ENCODE measurements around the gene LSM11.

The LSM11 gene

GRCh38 chr5:157758706-157759105, 15.2 kb downstream of the LSM11 start:
- CTCF ChIA-PET: interaction anchor here (1.2 to 6.3 kb wide), 7 partner anchors 9 to 237 kb away, joined by 3 to 49 read pairs (median 8); partner anchors contain the start of gene LSM11
- POLR2A ChIA-PET: interaction anchor here (0.6 kb wide), 1 partner anchor 1607 kb away, joined by 3 read pairs; no protein-coding TSS in a partner anchor
- DNase-seq (ENCODE audit: extremely low spot score): no peak
- no peak for TF ChIP-seq CTCF (IDR thresholded peaks at IDR 0.05; ENCODE audit: control extremely low read depth, extremely low read depth, low read depth, missing control alignments)

- DNase-seq (ENCODE audit: extremely low spot score): peak; percentile 66
- ChIA-PET POLR2A (no interaction called here), CTCF (interaction anchor here (0.7 to 6.5 kb wide), 30 partner anchors 8 to 1371 kb away, joined by 3 to 52 read pairs (median 4); partner anchors contain the start of gene LSM11)
- peak; percentile 75 for TF ChIP-seq CTCF (IDR thresholded peaks at IDR 0.05; ENCODE audit: control extremely low read depth, extremely low read depth, low read depth, missing control alignments)
Measured at GRCh38 chr5:157761690-157762621, 18.4 kb downstream of the LSM11 start.

- DNase-seq (ENCODE audit: extremely low spot score): no peak
- POLR2A ChIA-PET: no interaction called here
- no peak for TF ChIP-seq CTCF (IDR thresholded peaks at IDR 0.05; ENCODE audit: control extremely low read depth, extremely low read depth, low read depth, missing control alignments)
- CTCF ChIA-PET: interaction anchor here (1.2 to 6.5 kb wide), 5 partner anchors 11 to 1368 kb away, joined by 3 to 52 read pairs (median 11); partner anchors contain the start of gene LSM11
Measured at GRCh38 chr5:157764531-157764930, 21.0 kb downstream of the LSM11 start.

- DNase-seq (ENCODE audit: extremely low spot score): no peak
- ChIA-PET CTCF (interaction anchor here (1.2 to 1.3 kb wide), 3 partner anchors 11 to 182 kb away, joined by 3 read pairs; no protein-coding TSS in a partner anchor), POLR2A (no interaction called here)
Measured at GRCh38 chr5:157766442-157766841, 22.9 kb downstream of the LSM11 start.

GRCh38 chr5:157766902-157767301, 23.4 kb downstream of the LSM11 start:
- TF ChIP-seq CTCF (IDR thresholded peaks at IDR 0.05; ENCODE audit: control extremely low read depth, extremely low read depth, low read depth, missing control alignments): no peak
- ChIA-PET CTCF (interaction anchor here (1.2 to 2.9 kb wide), 5 partner anchors 8 to 181 kb away, joined by 3 to 8 read pairs (median 3); no protein-coding TSS in a partner anchor), POLR2A (no interaction called here)
- no peak for DNase-seq (ENCODE audit: extremely low spot score)

More at GRCh38 chr5:157766442-157766841, 22.9 kb downstream of the LSM11 start:
- TF ChIP-seq CTCF (IDR thresholded peaks at IDR 0.05; ENCODE audit: control extremely low read depth, extremely low read depth, low read depth, missing control alignments): no peak

GRCh38 chr5:157767689-157768088, 24.2 kb downstream of the LSM11 start:
- ChIA-PET CTCF (interaction anchor here (1.2 to 2.9 kb wide), 4 partner anchors 9 to 25 kb away, joined by 3 to 8 read pairs (median 3); no protein-coding TSS in a partner anchor), POLR2A (no interaction called here)
- no peak for DNase-seq (ENCODE audit: extremely low spot score)
- TF ChIP-seq CTCF (IDR thresholded peaks at IDR 0.05; ENCODE audit: control extremely low read depth, extremely low read depth, low read depth, missing control alignments): no peak

Data from GM10248 (cell line).